Measurements from ENCODE around the gene SEC14L5. TPM values are rescaled to one million over a fixed set of nuclear protein-coding genes. Genes with fewer than 3 reads are reported as not detected.

SEC14L5 gene
- total RNA-seq, 1 experiment from 2014 or later: 2.3 TPM

DNA sequence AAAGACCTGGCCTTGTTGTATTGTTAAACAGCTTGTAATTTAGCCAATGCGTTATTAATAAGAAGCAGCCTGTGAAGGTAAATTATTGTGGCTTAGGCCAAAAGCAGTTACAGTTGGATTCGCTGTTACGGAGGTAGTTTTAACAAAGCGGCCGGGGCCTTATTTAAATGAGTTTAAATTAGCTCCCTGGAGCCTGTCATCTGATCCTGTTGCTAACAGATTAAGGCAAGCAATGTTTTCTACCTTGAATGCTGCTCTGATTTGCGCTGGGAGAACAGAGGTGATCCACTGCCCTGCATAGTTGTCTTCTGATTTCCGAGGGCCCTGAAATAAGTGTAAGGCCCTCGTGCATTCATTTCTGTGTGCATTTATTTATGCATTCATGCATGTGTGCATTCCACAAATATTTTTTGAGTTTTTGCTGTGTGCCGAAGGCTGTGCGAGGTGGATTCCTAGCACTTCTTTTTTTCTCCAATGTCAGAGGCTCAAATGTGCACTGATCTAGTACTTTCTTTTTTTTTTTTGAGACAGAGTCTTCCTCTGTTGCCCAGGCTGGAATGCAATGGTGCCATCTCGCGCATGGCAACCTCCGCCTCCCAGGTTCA lies 10.9 kb downstream of the SEC14L5 start:
- DNase-seq (ENCODE audit: low spot score) (no peak), ATAC-seq (peak; percentile 71)
- ChIA-PET CTCF (interaction anchor here (0.7 to 3.3 kb wide), 6 partner anchors 11 to 1965 kb away, joined by 3 to 18 read pairs (median 4); partner anchors contain the start of gene SEC14L5), POLR2A (interaction anchor here (1.9 kb wide), 1 partner anchor 11 kb away, joined by 6 read pairs; the partner anchor contains the start of gene SEC14L5)
- no peaks in the 10 kb centered on the region for H3K36me3 Mint-ChIP-seq
- peak overlapping the region; percentile 43 for H3K4me3 Mint-ChIP-seq
- TF ChIP-seq HMGA2 (CRISPR knock-in tag; IDR thresholded peaks at IDR 0.05) (no peak), TCF7 (CRISPR knock-in tag; IDR thresholded peaks at IDR 0.05; ENCODE audit: low read depth) (no peak), SOX15 (CRISPR knock-in tag; IDR thresholded peaks at IDR 0.05) (no peak)
- TF ChIP-seq, protein P1, sequence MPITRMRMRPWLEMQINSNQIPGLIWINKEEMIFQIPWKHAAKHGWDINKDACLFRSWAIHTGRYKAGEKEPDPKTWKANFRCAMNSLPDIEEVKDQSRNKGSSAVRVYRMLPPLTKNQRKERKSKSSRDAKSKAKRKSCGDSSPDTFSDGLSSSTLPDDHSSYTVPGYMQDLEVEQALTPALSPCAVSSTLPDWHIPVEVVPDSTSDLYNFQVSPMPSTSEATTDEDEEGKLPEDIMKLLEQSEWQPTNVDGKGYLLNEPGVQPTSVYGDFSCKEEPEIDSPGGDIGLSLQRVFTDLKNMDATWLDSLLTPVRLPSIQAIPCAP (CRISPR knock-in tag; IDR thresholded peaks at IDR 0.05): no peak
- H3K27ac Mint-ChIP-seq: peak overlapping the region; percentile 94
- H3K9me3 Mint-ChIP-seq: no peaks in the 10 kb centered on the region
- H3K27me3 Mint-ChIP-seq (ENCODE audit: low read depth): no peaks in the 10 kb centered on the region
- peaks cover 31% of the 10 kb centered on the region for H3K4me1 Mint-ChIP-seq

DNA sequence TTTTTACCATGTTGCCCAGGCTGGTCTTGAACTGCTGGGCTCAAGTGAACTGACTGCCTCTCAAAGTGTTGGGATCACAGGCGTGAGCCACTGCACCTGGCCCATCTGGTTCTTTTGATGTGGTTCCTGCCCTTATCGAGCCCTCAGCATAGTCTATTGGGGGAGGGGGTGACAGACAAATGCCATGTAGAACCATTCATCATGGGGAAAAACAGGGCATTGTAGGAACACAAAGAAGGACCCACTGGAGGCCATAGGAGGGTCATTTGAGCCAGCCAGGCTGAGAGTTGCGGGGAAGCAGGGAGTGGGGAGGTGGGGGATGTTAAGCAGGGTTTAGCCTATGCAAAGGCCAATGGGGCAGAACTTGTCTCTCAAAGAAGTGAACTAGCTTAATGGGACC lies 11.9 kb downstream of the SEC14L5 start:
- Mint-ChIP-seq H3K4me1 (peaks cover 31% of the 10 kb centered on the region), H3K27me3 (ENCODE audit: low read depth) (no peaks in the 10 kb centered on the region), H3K4me3 (peak overlapping the region; percentile 12; the same call in 1 of the 2 replicates), H3K9me3 (no peaks in the 10 kb centered on the region), H3K36me3 (no peaks in the 10 kb centered on the region), H3K27ac (peak overlapping the region; percentile 74)
- ChIA-PET POLR2A (interaction anchor here (0.6 to 1.9 kb wide), 2 partner anchors 12 to 129 kb away, joined by 3 to 6 read pairs; partner anchors contain the start of gene SEC14L5), CTCF (interaction anchor here (0.7 to 3.3 kb wide), 7 partner anchors 14 to 168 kb away, joined by 3 to 18 read pairs (median 4); no protein-coding TSS in a partner anchor)
- ATAC-seq (peak; percentile 50), DNase-seq (ENCODE audit: low spot score) (no peak)
- TF ChIP-seq SMAD3 (CRISPR knock-in tag; IDR thresholded peaks at IDR 0.05; ENCODE audit: borderline replicate concordance) (no peak), PRRX2 (CRISPR knock-in tag; IDR thresholded peaks at IDR 0.05) (no peak), ELF4 (CRISPR knock-in tag; IDR thresholded peaks at IDR 0.05; ENCODE audit: low read depth) (no peak), FOXK1 (CRISPR knock-in tag; IDR thresholded peaks at IDR 0.05) (no peak), SMAD4 (CRISPR knock-in tag; IDR thresholded peaks at IDR 0.05) (no peak), NR2C2 (CRISPR knock-in tag; IDR thresholded peaks at IDR 0.05) (no peak), TP53 (CRISPR knock-in tag; IDR thresholded peaks at IDR 0.05) (no peak), KAT7 (CRISPR knock-in tag; IDR thresholded peaks at IDR 0.05; ENCODE audit: borderline replicate concordance) (no peak), TCF7 (CRISPR knock-in tag; IDR thresholded peaks at IDR 0.05; ENCODE audit: low read depth) (no peak)
- TF ChIP-seq, protein P2, sequence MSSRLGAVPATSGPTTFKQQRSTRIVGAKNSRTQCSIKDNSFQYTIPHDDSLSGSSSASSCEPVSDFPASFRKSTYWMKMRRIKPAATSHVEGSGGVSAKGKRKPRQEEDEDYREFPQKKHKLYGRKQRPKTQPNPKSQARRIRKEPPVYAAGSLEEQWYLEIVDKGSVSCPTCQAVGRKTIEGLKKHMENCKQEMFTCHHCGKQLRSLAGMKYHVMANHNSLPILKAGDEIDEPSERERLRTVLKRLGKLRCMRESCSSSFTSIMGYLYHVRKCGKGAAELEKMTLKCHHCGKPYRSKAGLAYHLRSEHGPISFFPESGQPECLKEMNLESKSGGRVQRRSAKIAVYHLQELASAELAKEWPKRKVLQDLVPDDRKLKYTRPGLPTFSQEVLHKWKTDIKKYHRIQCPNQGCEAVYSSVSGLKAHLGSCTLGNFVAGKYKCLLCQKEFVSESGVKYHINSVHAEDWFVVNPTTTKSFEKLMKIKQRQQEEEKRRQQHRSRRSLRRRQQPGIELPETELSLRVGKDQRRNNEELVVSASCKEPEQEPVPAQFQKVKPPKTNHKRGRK (CRISPR knock-in tag; IDR thresholded peaks at IDR 0.05; ENCODE audit: borderline replicate concordance): no peak
- TF ChIP-seq, protein P3, sequence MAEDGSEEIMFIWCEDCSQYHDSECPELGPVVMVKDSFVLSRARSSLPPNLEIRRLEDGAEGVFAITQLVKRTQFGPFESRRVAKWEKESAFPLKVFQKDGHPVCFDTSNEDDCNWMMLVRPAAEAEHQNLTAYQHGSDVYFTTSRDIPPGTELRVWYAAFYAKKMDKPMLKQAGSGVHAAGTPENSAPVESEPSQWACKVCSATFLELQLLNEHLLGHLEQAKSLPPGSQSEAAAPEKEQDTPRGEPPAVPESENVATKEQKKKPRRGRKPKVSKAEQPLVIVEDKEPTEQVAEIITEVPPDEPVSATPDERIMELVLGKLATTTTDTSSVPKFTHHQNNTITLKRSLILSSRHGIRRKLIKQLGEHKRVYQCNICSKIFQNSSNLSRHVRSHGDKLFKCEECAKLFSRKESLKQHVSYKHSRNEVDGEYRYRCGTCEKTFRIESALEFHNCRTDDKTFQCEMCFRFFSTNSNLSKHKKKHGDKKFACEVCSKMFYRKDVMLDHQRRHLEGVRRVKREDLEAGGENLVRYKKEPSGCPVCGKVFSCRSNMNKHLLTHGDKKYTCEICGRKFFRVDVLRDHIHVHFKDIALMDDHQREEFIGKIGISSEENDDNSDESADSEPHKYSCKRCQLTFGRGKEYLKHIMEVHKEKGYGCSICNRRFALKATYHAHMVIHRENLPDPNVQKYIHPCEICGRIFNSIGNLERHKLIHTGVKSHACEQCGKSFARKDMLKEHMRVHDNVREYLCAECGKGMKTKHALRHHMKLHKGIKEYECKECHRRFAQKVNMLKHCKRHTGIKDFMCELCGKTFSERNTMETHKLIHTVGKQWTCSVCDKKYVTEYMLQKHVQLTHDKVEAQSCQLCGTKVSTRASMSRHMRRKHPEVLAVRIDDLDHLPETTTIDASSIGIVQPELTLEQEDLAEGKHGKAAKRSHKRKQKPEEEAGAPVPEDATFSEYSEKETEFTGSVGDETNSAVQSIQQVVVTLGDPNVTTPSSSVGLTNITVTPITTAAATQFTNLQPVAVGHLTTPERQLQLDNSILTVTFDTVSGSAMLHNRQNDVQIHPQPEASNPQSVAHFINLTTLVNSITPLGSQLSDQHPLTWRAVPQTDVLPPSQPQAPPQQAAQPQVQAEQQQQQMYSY (CRISPR knock-in tag; IDR thresholded peaks at IDR 0.05): no peak
- TF ChIP-seq, protein P4, sequence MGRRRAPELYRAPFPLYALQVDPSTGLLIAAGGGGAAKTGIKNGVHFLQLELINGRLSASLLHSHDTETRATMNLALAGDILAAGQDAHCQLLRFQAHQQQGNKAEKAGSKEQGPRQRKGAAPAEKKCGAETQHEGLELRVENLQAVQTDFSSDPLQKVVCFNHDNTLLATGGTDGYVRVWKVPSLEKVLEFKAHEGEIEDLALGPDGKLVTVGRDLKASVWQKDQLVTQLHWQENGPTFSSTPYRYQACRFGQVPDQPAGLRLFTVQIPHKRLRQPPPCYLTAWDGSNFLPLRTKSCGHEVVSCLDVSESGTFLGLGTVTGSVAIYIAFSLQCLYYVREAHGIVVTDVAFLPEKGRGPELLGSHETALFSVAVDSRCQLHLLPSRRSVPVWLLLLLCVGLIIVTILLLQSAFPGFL (CRISPR knock-in tag; IDR thresholded peaks at IDR 0.05; ENCODE audit: borderline replicate concordance): no peak
- TF ChIP-seq, protein P5, sequence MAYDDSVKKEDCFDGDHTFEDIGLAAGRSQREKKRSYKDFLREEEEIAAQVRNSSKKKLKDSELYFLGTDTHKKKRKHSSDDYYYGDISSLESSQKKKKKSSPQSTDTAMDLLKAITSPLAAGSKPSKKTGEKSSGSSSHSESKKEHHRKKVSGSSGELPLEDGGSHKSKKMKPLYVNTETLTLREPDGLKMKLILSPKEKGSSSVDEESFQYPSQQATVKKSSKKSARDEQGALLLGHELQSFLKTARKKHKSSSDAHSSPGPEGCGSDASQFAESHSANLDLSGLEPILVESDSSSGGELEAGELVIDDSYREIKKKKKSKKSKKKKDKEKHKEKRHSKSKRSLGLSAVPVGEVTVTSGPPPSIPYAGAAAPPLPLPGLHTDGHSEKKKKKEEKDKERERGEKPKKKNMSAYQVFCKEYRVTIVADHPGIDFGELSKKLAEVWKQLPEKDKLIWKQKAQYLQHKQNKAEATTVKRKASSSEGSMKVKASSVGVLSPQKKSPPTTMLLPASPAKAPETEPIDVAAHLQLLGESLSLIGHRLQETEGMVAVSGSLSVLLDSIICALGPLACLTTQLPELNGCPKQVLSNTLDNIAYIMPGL (CRISPR knock-in tag; IDR thresholded peaks at IDR 0.05): no peak
- TF ChIP-seq, protein P6, sequence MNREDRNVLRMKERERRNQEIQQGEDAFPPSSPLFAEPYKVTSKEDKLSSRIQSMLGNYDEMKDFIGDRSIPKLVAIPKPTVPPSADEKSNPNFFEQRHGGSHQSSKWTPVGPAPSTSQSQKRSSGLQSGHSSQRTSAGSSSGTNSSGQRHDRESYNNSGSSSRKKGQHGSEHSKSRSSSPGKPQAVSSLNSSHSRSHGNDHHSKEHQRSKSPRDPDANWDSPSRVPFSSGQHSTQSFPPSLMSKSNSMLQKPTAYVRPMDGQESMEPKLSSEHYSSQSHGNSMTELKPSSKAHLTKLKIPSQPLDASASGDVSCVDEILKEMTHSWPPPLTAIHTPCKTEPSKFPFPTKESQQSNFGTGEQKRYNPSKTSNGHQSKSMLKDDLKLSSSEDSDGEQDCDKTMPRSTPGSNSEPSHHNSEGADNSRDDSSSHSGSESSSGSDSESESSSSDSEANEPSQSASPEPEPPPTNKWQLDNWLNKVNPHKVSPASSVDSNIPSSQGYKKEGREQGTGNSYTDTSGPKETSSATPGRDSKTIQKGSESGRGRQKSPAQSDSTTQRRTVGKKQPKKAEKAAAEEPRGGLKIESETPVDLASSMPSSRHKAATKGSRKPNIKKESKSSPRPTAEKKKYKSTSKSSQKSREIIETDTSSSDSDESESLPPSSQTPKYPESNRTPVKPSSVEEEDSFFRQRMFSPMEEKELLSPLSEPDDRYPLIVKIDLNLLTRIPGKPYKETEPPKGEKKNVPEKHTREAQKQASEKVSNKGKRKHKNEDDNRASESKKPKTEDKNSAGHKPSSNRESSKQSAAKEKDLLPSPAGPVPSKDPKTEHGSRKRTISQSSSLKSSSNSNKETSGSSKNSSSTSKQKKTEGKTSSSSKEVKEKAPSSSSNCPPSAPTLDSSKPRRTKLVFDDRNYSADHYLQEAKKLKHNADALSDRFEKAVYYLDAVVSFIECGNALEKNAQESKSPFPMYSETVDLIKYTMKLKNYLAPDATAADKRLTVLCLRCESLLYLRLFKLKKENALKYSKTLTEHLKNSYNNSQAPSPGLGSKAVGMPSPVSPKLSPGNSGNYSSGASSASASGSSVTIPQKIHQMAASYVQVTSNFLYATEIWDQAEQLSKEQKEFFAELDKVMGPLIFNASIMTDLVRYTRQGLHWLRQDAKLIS (CRISPR knock-in tag; IDR thresholded peaks at IDR 0.05; ENCODE audit: borderline replicate concordance): no peak
- TF ChIP-seq, protein P7, sequence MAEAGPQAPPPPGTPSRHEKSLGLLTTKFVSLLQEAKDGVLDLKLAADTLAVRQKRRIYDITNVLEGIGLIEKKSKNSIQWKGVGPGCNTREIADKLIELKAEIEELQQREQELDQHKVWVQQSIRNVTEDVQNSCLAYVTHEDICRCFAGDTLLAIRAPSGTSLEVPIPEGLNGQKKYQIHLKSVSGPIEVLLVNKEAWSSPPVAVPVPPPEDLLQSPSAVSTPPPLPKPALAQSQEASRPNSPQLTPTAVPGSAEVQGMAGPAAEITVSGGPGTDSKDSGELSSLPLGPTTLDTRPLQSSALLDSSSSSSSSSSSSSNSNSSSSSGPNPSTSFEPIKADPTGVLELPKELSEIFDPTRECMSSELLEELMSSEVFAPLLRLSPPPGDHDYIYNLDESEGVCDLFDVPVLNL (CRISPR knock-in tag; IDR thresholded peaks at IDR 0.05; ENCODE audit: borderline replicate concordance, low read depth): no peak
